AG10803 (cell line): ENCODE measurements around the gene MOV10.
"Not testable (repeated sequence)": the region's sequence is repeated elsewhere in the genome, so short reads cannot be mapped to it uniquely, and the experiment has no call there.

Source experiments
- DNase-seq: peaks from one replicate; pipeline ENCODE4 v3.0.0; 2010; ENCODE audit warnings: low read depth
- H3K4me3 ChIP-seq: 2 replicates; pipeline ENCODE4 v1.5.1; 2011; ENCODE audit warnings: mild to moderate bottlenecking, low read length, control low read depth
- TF ChIP-seq, protein P1 (sequence below): conservative IDR thresholded peaks from 2 replicates; pipeline ENCODE4 v1.5.1; 2011; ENCODE audit warnings: mild to moderate bottlenecking, low read length, control low read depth, inconsistent platforms

Gene MOV10

DNA sequence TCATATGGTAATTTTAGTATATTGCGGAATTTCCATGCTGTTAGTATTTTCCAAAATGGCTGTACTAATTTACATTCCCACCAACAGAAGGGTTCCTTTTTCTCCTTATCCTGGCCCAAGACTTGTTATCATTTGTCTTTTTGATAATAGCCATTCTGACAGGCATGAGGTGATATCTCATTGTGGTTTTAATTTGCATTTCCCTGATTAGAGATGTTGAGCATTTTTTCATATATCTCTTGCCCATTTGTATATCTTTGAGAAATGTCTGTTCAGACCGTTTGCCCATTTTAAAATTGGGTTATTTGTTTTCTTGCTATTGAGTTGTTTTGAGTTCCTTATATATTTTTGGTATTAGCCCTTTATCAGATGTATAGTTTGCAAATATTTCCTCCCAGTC, 40.8 kb upstream of the MOV10 start:
- DNase-seq = no peak
- no peak overlapping the region for H3K4me3 ChIP-seq
- TF ChIP-seq, protein P1, sequence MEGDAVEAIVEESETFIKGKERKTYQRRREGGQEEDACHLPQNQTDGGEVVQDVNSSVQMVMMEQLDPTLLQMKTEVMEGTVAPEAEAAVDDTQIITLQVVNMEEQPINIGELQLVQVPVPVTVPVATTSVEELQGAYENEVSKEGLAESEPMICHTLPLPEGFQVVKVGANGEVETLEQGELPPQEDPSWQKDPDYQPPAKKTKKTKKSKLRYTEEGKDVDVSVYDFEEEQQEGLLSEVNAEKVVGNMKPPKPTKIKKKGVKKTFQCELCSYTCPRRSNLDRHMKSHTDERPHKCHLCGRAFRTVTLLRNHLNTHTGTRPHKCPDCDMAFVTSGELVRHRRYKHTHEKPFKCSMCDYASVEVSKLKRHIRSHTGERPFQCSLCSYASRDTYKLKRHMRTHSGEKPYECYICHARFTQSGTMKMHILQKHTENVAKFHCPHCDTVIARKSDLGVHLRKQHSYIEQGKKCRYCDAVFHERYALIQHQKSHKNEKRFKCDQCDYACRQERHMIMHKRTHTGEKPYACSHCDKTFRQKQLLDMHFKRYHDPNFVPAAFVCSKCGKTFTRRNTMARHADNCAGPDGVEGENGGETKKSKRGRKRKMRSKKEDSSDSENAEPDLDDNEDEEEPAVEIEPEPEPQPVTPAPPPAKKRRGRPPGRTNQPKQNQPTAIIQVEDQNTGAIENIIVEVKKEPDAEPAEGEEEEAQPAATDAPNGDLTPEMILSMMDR = no peak

DNA sequence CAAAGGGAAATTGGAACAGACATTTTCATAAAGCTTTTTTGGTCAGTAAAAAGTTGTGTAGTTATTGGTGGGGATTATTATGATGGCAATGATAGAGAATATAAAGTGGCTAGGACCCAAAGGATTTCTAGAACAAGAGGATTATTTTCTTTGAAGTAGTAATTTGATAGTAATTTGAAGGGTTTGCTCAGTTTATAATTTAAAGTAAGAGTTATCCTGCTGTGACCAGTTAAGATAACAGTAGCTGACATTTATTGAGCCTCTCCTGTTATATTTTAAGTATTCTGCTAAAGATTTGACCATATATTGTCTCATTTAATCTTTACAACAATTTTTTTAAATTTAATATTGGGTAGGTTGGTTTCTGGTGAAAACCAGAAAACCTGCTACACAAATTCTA, 40.1 kb upstream of the MOV10 start:
- TF ChIP-seq, protein P1 = no peak
- no peak for DNase-seq
- no peak overlapping the region for H3K4me3 ChIP-seq

DNA sequence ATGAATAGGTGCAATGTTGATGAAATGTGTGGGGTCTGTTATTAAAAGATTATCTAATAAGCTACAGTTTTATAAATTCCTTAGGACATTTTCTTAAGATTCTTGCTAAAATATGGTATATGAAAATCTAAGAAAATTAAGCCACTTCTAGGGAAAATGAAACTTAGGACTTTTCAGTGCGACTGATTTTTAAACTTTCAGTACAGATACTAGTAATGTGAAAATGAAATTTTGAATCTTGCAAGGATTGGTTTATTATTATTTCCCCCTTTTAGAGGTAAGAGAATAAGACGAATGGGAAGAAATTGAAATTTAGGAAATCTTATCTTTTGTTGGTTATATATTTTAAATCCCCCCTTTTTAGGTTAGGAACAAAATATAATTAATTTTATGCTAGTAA, 38.4 kb upstream of the MOV10 start:
- no peak overlapping the region for H3K4me3 ChIP-seq
- DNase-seq = no peak
- TF ChIP-seq, protein P1 = no peak

DNA sequence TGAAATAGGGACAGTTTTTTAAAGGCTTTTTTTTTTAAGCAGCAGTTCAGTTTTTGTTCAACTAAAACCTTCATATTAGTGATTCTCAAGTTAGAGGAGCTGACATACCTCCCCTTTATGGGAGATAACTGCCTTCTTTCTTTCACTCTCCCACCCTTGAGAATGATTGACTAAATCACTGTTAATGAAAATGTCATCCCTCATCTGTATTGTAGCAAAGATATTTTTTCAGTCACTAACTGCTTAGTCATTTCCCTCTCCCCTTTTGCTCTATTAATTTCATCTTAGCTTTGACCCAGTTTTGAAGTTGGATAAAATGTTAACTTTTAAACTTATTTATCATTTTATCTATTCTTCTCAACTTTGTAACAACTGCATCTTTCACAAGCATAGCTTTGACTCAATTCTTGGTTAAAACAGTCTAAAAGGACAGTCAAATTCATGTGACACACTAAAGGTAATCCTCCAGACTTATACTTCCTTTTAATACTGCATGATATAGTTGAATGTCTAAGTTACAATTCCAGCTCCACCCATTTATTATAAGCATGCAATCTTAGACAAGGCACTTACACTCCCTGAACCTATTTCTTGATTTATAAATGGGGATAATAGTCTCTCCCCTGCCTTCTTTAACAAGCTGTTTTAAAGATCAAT, 37.7 kb upstream of the MOV10 start:
- TF ChIP-seq, protein P1 = no peak
- no peak for DNase-seq
- no peak overlapping the region for H3K4me3 ChIP-seq

DNA sequence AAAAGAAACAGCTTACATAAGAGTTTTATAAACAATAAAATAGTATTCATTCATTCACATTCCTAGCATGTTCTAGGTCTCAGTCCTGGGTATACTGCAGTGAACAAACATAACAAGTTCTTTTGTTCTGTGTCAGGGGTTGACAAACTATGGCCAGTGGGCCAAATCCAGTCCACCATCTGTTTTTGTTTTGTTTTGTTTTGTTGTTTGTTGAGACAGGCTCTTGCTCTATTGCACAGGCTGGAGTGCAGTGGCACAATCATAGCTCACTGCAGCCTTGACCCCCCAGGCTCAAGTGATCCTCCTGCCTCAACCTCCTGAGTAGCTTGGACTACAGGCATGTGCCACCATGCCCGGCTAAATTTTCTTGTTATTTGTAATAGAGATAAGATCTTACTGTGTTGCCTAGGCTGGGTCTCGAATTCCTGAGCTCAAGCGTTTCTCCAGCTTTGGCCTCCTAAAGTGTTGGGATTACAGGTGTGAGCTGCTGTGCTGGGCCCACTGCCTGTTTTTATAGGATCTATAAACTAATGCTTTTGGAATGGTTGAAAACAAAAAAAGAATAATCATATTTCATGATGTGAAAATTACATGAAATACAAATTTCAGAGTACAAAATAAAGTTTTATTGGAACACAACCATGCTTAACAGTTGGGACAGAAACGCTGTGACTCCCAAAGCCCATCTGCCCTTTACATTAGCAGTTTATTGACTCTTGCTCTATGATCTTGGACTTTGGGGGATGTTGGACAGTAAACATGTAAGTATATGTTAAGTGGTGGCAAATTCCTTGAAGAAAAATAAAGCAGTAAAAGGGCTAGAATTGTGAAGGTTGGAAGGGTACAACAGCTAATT, 37.0 kb upstream of the MOV10 start:
- TF ChIP-seq, protein P1 = no peak
- peak; percentile 86 for DNase-seq
- no peak overlapping the region for H3K4me3 ChIP-seq

DNA sequence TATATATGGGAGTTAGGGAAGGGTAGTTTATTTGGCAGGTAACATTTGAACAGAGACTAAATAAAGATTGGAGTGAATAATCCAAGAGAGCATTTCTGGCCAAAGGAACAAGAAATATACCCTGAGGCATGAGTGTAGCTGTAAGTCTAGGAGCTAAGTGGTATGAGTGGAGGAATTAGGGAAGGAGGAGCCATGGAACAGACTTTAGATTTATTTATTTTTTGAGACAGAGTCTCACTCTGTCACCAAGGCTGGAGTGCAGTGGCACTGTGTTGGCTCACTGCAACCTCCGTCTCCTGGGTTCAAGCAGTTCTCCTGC, 36.4 kb upstream of the MOV10 start:
- no peak for DNase-seq
- H3K4me3 ChIP-seq = no peak overlapping the region
- TF ChIP-seq, protein P1 = no peak

DNA sequence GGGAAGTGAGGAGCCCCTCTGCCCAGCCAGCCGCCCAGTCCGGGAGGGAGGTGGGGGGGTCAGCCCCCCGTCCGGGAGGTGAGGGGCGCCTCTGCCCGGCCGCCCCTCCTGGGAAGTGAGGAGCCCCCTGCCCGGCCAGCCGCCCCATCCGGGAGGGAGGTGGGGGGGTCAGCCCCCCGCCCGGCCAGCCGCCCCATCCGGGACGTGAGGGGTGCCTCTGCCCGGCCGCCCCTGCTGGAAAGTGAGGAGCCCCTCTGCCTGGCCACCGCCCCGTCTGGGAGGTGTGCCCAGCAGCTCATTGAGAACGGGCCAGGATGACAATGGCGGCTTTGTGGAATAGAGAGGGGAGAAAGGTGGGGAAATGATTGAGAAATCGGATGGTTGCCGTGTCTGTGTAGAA, 34.0 kb upstream of the MOV10 start:
- not testable (repeated sequence) for DNase-seq, H3K4me3 ChIP-seq
